Thyroid gland (tissue), 4 donors: Measurements from ENCODE around the gene FMN1.

Source experiments
- CTCF ChIP-seq, 6 experiments: fragments of 200-600 bp in 3 of 6; fragments of 450-650 bp in 3 of 6; sonication (generic) in 3 of 6; IDR thresholded peaks; one replicate each; pipeline ENCODE4 v1.5.1; 2016 to 2019; ENCODE audit warnings: antibody characterized with exemption in 6 of 6, mild to moderate bottlenecking in 2 of 6, inconsistent platforms in 1 of 6, moderate library complexity in 1 of 6
- POLR2A ChIP-seq, 2 donors: fragments of 450-650 bp; IDR thresholded peaks; one replicate each; pipeline ENCODE4 v1.6.1; 2017; ENCODE audit warnings: antibody characterized with exemption in 2 of 2, mild to moderate bottlenecking in 2 of 2, moderate library complexity in 1 of 2

- TF ChIP-seq CTCF (IDR thresholded peaks at IDR 0.05) (no peak), POLR2A (IDR thresholded peaks at IDR 0.05) (no peak)
Measured at GRCh38 chr15:33043636-33044035, 150.9 kb downstream of the FMN1 start.
